Nephron progenitor cell (in vitro differentiated cells): ENCODE results near the gene COL12A1.

Source experiments
- DNase-seq: peaks from one replicate; pipeline ENCODE4 v3.0.0; 2021
- H3K27ac Mint-ChIP-seq: 2 replicates; pipeline ENCODE4 v1.8.0; 2021; ENCODE audit warnings: mild to moderate bottlenecking, moderate library complexity, mixed read lengths
- H3K27me3 Mint-ChIP-seq: 2 replicates; pipeline ENCODE4 v1.8.0; 2021; ENCODE audit warnings: mild to moderate bottlenecking, low read depth, mixed read lengths; ENCODE audit not compliant: poor library complexity
- H3K36me3 Mint-ChIP-seq: 2 replicates; pipeline ENCODE4 v1.8.0; 2021; ENCODE audit warnings: low read depth, mixed read lengths
- H3K4me1 Mint-ChIP-seq: 2 replicates; pipeline ENCODE4 v1.8.0; 2021; ENCODE audit warnings: mixed read lengths
- H3K4me3 Mint-ChIP-seq: 2 replicates; pipeline ENCODE4 v1.8.0; 2021; ENCODE audit warnings: mild to moderate bottlenecking, moderate library complexity, mixed read lengths
- H3K9me3 Mint-ChIP-seq: 2 replicates; pipeline ENCODE4 v1.8.0; 2021; ENCODE audit warnings: mild to moderate bottlenecking, moderate library complexity, mixed read lengths
- TF ChIP-seq, protein P1 (sequence below): fragments of 200-600 bp; sonication (generic); IDR thresholded peaks from 2 replicates; pipeline ENCODE4 v1.5.0; 2021; ENCODE audit warnings: antibody characterized with exemption

The COL12A1 gene

DNA sequence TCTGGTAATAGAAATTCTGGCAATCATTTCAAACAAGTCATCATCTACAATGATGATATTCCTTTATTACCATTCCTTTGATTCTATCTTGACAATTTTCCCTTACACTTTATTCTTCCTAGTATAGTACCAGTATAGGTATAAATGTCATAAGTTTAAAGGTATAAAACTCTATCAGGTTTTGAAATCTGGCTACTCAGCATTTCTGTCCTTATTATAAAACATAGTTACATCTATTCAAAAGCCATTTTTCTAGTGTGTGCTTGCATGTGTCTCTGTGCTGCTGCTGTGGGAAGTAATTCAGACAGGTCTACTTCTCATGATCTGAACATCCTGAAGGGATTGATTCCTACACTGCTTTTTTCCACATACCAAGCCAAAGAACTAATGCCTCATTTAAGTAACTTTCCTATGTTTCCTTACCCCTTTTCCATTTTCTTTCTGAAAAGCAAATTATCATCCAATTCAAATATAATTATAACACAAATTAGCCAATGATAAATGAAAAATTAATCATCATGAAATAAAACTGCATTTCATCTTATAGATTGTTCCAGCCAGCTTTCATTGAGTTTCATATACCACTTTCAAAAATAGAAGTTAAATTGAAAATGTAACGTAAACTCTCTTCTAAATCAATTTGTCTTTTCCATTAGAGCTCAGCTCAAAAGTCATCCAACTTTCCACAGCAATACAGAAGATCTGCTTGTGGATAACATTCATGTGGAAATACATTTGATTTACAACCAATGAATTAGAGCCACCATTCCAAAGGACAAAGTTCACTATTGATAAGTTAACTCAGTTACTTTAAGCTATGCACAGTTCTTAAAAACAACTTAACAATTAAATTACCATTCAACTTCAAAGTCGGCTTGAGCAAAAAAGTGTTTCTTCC, 35.9 kb downstream of the COL12A1 start:
- Mint-ChIP-seq H3K9me3 (no peaks in the 10 kb centered on the region), H3K27me3 (peaks cover 4% of the 10 kb centered on the region), H3K4me1 (peaks cover 17% of the 10 kb centered on the region), H3K27ac (no peak overlapping the region), H3K4me3 (no peak overlapping the region), H3K36me3 (no peaks in the 10 kb centered on the region)
- TF ChIP-seq, protein P1, sequence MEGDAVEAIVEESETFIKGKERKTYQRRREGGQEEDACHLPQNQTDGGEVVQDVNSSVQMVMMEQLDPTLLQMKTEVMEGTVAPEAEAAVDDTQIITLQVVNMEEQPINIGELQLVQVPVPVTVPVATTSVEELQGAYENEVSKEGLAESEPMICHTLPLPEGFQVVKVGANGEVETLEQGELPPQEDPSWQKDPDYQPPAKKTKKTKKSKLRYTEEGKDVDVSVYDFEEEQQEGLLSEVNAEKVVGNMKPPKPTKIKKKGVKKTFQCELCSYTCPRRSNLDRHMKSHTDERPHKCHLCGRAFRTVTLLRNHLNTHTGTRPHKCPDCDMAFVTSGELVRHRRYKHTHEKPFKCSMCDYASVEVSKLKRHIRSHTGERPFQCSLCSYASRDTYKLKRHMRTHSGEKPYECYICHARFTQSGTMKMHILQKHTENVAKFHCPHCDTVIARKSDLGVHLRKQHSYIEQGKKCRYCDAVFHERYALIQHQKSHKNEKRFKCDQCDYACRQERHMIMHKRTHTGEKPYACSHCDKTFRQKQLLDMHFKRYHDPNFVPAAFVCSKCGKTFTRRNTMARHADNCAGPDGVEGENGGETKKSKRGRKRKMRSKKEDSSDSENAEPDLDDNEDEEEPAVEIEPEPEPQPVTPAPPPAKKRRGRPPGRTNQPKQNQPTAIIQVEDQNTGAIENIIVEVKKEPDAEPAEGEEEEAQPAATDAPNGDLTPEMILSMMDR: no peak
- no peak for DNase-seq

DNA sequence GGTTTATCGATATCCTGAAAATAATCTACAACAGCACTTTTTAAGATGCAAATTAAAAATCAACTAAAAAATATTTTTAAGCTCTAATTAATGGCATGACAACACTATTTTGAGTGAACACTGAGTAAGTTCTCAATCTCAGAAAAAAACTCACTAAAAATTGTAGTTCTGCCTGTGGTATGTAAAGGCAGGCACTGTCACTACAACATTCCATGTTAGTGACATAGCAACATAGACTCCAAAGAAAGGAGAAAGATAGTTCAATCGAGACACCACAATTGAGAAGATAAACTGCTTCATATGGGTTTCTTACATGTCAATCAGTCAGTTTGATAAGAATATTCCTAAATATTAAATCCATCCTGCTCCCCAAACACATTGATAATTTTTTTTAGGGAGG, 38.0 kb downstream of the COL12A1 start:
- peaks cover 17% of the 10 kb centered on the region for H3K4me1 Mint-ChIP-seq
- no peak overlapping the region for H3K27ac Mint-ChIP-seq
- no peaks in the 10 kb centered on the region for H3K36me3 Mint-ChIP-seq
- no peak for DNase-seq
- TF ChIP-seq, protein P1: no peak
- peaks cover 4% of the 10 kb centered on the region for H3K27me3 Mint-ChIP-seq
- H3K4me3 Mint-ChIP-seq: no peak overlapping the region
- H3K9me3 Mint-ChIP-seq: no peaks in the 10 kb centered on the region

DNA sequence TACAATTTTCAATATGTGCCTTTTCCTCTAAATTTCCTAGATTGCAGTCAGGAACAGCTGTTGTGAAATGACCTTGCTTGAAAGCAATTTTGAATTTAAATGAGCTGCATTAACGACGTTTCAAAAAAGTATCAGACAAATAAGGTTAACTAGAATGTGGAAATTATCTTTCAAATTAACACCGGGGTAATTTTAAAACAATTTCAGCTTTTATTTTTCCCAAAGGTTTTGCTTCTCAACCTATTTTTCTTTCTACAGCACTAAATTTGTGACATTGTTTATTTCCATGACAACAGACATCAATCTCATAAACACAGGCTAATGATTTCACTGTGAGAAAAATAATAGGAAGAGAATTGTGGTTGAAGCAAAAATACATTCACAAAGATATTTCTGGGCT, 38.5 kb downstream of the COL12A1 start:
- Mint-ChIP-seq H3K4me3 (no peak overlapping the region), H3K36me3 (no peaks in the 10 kb centered on the region), H3K4me1 (peaks cover 17% of the 10 kb centered on the region), H3K9me3 (no peaks in the 10 kb centered on the region), H3K27ac (no peak overlapping the region), H3K27me3 (peaks cover 4% of the 10 kb centered on the region)
- no peak for DNase-seq
- TF ChIP-seq, protein P1: no peak

DNA sequence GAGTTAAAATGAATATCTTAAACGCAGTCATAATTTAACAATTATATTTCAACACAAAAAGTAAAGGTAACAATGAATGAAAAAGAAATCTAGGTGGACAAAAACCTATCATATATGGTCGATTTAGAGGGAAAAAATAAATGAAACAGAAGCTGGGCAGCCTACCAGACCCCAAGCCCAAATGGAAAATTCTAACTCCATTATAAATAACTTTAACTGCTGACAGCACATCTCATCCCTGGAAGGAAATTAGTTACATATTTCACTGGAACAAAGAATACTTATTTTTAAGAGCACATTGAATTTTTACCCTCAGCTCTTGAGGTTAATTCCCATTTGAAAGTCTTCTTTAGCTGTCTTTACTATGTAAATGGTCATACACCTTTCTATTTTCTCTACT, 39.1 kb downstream of the COL12A1 start:
- Mint-ChIP-seq H3K36me3 (no peaks in the 10 kb centered on the region), H3K27ac (no peak overlapping the region), H3K27me3 (peaks cover 4% of the 10 kb centered on the region), H3K4me1 (peaks cover 17% of the 10 kb centered on the region), H3K4me3 (no peak overlapping the region), H3K9me3 (no peaks in the 10 kb centered on the region)
- DNase-seq: no peak
- TF ChIP-seq, protein P1: no peak

DNA sequence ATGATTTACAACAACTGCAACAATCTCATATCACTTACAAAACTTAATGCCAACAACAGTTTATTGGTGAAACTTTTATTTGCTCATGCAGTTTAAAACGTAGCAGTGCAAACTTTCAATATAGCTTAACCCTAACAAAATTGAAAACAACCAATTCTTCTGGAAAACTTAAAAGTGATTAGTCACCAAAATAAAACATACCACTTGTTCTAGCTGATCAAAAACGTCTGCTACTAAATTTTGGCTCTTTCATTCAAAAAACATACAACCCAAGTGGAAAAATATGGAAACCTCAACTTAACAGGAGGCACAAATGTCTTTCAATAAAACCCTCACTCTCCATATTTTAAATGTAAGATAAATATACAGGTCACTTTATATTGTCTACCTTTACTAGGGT, 39.6 kb downstream of the COL12A1 start:
- peaks cover 12% of the 10 kb centered on the region for H3K4me1 Mint-ChIP-seq
- no peak for DNase-seq
- no peaks in the 10 kb centered on the region for H3K36me3 Mint-ChIP-seq
- TF ChIP-seq, protein P1: no peak
- H3K27ac Mint-ChIP-seq: no peak overlapping the region
- no peaks in the 10 kb centered on the region for H3K9me3 Mint-ChIP-seq
- H3K4me3 Mint-ChIP-seq: no peak overlapping the region
- H3K27me3 Mint-ChIP-seq: peaks cover 4% of the 10 kb centered on the region

DNA sequence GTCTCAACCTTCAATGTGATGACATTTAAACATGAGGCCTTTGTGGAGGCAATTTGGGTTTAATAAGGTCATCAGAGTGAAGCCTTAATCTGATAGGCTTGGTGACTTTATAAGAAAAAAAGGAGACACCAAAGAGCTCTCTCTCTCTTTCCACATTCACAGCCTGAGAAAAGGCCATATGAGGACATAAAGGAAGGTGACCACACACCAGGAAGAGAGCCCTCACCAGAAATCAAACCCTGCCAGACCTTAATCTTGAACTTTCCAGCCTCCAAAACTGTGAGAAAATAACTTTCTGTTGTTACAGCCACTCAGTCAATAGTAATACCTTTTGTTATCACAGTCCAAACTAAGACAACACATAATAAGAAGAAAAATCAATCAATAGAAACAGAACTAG, 47.7 kb downstream of the COL12A1 start:
- TF ChIP-seq, protein P1: no peak
- H3K27me3 Mint-ChIP-seq: peaks cover 3% of the 10 kb centered on the region
- no peak overlapping the region for H3K4me3 Mint-ChIP-seq
- H3K27ac Mint-ChIP-seq: no peak overlapping the region
- no peaks in the 10 kb centered on the region for H3K9me3 Mint-ChIP-seq
- no peak for DNase-seq
- peaks cover 20% of the 10 kb centered on the region for H3K4me1 Mint-ChIP-seq
- H3K36me3 Mint-ChIP-seq: no peaks in the 10 kb centered on the region
